A549 treated with RU486 at 1 μM for 4 hours (cell line): ENCODE results near the gene KLHL17. TPM values are rescaled to one million over a fixed set of nuclear protein-coding genes. Genes with fewer than 3 reads are reported as not detected.

ENCODE experiments used
- total RNA-seq: library from RNA; stranded (reverse); fragments of 200-300 nt; extraction: Qiagen RNA extraction; gene quantifications from 5 replicates; pipeline ENCODE4 v1.2.3, GENCODE V29; 2022; ENCODE audit warnings: low read depth

The KLHL17 gene
- total RNA-seq = 9.9 to 18.0 TPM (median 14.9 TPM) in 5 replicates

GRCh38 chr1:960363-961131, at the start of gene KLHL17:
Gene KLHL17 (plus strand): TSS chr1:960584. CDS start chr1:960694, 110 bp downstream.

GRCh38 chr1:923131-923990, 37.0 kb upstream of the KLHL17 start, which contains the start of gene SAMD11:
Gene SAMD11 (plus strand): TSS chr1:923923. CDS start chr1:924432, 509 bp downstream.

GRCh38 chr1:958823-959730, 1.3 kb upstream of the KLHL17 start, which contains the start of gene NOC2L:
Gene NOC2L (minus strand): TSS chr1:959256. CDS start chr1:959240, 16 bp downstream.

DNA sequence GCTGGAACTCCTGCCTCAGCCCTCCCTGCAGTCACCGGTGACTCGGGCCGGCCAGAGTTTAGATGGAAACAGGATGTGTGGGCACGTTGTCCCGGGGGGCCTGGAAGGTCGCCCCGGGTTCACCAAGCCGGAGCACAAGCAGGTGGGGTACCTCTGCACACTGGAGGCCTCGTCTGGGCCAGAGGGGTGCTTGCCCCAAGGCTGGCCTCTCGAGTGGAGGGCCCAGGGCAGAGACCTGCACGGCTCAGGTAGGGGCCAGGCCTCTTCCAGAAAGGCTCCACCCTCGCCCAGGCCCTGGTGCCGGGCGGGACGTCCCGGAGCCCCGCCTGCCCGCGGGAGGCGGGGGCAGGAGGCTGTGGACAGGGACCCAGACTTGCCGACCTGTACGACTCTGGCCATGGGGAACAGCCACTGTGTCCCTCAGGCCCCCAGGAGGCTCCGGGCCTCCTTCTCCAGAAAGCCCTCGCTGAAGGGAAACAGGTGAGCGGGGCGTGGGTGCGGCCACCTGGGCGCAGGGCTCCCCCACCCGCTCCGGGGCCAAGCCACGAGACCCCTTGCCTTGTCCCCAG, 5.8 kb downstream of the KLHL17 start, which contains the start of gene PLEKHN1:
TSS of gene PLEKHN1 (plus strand) at position 348 of the 569 bp plus-strand sequence. CDS start at position 398, 50 bp downstream.

GRCh38 chr1:981955-982558, 21.7 kb downstream of the KLHL17 start, which contains the start of gene PERM1:
Gene PERM1 (minus strand): TSS chr1:982093. CDS start chr1:981029, 1,064 bp downstream.

DNA sequence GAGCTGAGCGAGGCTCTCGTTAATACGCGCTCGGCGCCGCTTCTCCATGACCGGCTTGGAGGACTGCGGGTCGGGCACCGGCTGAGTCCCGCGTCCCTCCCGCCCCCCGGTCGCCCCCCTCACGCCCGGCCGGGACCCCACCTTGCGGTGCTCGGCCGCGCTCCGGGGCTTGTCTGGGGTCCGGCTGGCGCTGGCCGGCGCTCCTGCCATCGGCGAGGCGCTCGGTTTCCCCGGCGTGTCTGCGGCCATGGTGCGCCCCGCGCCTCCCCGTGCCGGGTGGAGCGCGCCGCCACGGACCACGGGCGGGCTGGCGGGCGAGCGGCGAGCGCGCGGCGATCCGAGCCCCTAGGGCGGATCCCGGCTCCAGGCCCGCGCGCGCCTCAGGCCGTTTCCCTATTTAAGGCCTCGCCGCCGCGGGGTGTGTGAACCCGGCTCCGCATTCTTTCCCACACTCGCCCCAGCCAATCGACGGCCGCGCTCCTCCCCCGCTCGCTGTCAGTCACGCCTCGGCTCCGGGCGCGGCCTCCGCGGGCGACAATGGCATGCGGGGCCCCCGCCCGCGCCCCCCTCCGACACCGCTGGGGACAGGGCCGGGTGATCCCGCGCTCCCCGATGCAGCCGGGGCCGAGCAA, 39.5 kb downstream of the KLHL17 start, which contains the start of gene HES4:
TSS of gene HES4 (minus strand) at position 373 of the 632 bp plus-strand sequence. CDS start at position 249, 124 bp downstream.

GRCh38 chr1:1013105-1013921, 52.9 kb downstream of the KLHL17 start, which contains the start of gene ISG15:
Gene ISG15 (plus strand): TSS chr1:1013497. CDS start chr1:1013574, 77 bp downstream.

Other genes starting within 250 kb of the KLHL17 start
- gene SAMD11, start 36.7 kb upstream of the KLHL17 start, total RNA-seq = 19.4 to 36.1 TPM (median 30.2 TPM) in 5 replicates
- gene NOC2L, start 1.3 kb upstream of the KLHL17 start, total RNA-seq = 68.1 to 90.3 TPM (median 83.4 TPM) in 5 replicates
- 3.7 to 7.6 TPM (median 5.5 TPM) in 5 replicates for gene PLEKHN1, start 5.9 kb downstream of the KLHL17 start, total RNA-seq
- 0.20 to 0.29 TPM (median 0.21 TPM) in 4 of 5 replicates, not detected in the other for gene PERM1, start 21.5 kb downstream of the KLHL17 start, total RNA-seq
- 29.0 to 81.0 TPM (median 71.2 TPM) in 5 replicates for gene HES4, start 39.5 kb downstream of the KLHL17 start, total RNA-seq
- 16.4 to 26.6 TPM (median 23.7 TPM) in 5 replicates for gene ISG15, start 52.9 kb downstream of the KLHL17 start, total RNA-seq
- gene AGRN, start 59.5 kb downstream of the KLHL17 start, total RNA-seq = 74.8 to 132 TPM (median 111 TPM) in 5 replicates
- gene RNF223, start 113.7 kb downstream of the KLHL17 start, total RNA-seq = 0.32 to 0.62 TPM (median 0.53 TPM) in 5 replicates
- gene C1orf159, start 155.5 kb downstream of the KLHL17 start, total RNA-seq = 8.5 to 15.1 TPM (median 13.8 TPM) in 5 replicates
- not detected in 5 replicates for gene TTLL10, start 213.3 kb downstream of the KLHL17 start, total RNA-seq
- gene TNFRSF18, start 246.0 kb downstream of the KLHL17 start, total RNA-seq = not detected in 5 replicates